SK-N-SH (cell line): ENCODE measurements around the gene C6orf15. TPM values are rescaled to one million over a fixed set of nuclear protein-coding genes. Genes with fewer than 3 reads are reported as not detected.

ENCODE experiments used
- CTCF ChIA-PET: fragments of 300-600, 350-600 bp; formaldehyde crosslinking; extraction: SDS; loops from one replicate; lab custom pipeline; 2021; lab: Yijun Ruan, JAX
- POLR2A ChIA-PET: fragments of 350-600 bp; sonication (Branson Sonifier 250); formaldehyde crosslinking; extraction: SDS; loops from one replicate; lab custom pipeline; 2020; ENCODE audit warnings: antibody characterized with exemption, inconsistent platforms; lab: Yijun Ruan, JAX
- DNase-seq: peaks from one replicate; pipeline ENCODE4 v3.0.0; 2012
- H2AFZ ChIP-seq: fragments of 200-600 bp; sonication (generic); 2 replicates; pipeline ENCODE4 v1.8.1; 2016; ENCODE audit warnings: antibody characterized with exemption, mild to moderate bottlenecking, low read depth
- H3F3A ChIP-seq: fragments of 200-600 bp; sonication (generic); replicated peaks from 2 replicates; pipeline ENCODE3; 2016; ENCODE audit warnings: antibody characterized with exemption, mild to moderate bottlenecking; ENCODE audit not compliant: insufficient read depth
- H3K27ac ChIP-seq, 2 experiments: fragments of 200-500 bp in 1 of 2; fragments of 200-600 bp in 1 of 2; sonication (Bioruptor generic) in 1 of 2; sonication (generic), shearing (Covaris generic) in 1 of 2; 2 replicates each; pipeline versions ENCODE4 v1.5.1 to v1.6.1; 2014 to 2016; ENCODE audit warnings: low read depth in 2 of 2, inconsistent platforms in 1 of 2, low read length in 1 of 2, mild to moderate bottlenecking in 1 of 2, mixed read lengths in 1 of 2
- H3K27me3 ChIP-seq: fragments of 200-600 bp; sonication (generic), shearing (Covaris generic); 2 replicates; pipeline ENCODE4 v1.6.1; 2016; ENCODE audit warnings: mixed run types; ENCODE audit not compliant: insufficient read depth
- H3K36me3 ChIP-seq, 2 experiments: fragments of 200-500 bp in 1 of 2; fragments of 200-600 bp in 1 of 2; sonication (Bioruptor generic) in 1 of 2; sonication (generic) in 1 of 2; replicated peaks in 1 of 2; 2 replicates each; pipeline versions ENCODE3 to v1.5.1; 2014 to 2016; ENCODE audit warnings: low read length in 1 of 2, mild to moderate bottlenecking in 1 of 2; ENCODE audit not compliant: insufficient read depth in 2 of 2, control insufficient read depth in 1 of 2
- H3K4me1 ChIP-seq, 2 experiments: fragments of 200-500 bp in 1 of 2; fragments of 200-600 bp in 1 of 2; sonication (Bioruptor generic) in 1 of 2; sonication (generic), shearing (Covaris generic) in 1 of 2; 2 replicates each; pipeline versions ENCODE4 v1.5.1 to v1.6.1; 2014 to 2016; ENCODE audit warnings: low read depth in 1 of 2, low read length in 1 of 2, mixed run types in 1 of 2; ENCODE audit not compliant: insufficient read depth in 2 of 2, control insufficient read depth in 1 of 2
- H3K4me2 ChIP-seq: fragments of 200-600 bp; sonication (generic), shearing (Covaris generic); 2 replicates; pipeline ENCODE4 v1.6.1; 2017; ENCODE audit warnings: mixed run types
- H3K4me3 ChIP-seq, 2 experiments: fragments of 200-500 bp in 1 of 2; fragments of 200-600 bp in 1 of 2; sonication (Bioruptor generic) in 1 of 2; sonication (generic), shearing (Covaris generic) in 1 of 2; 2 replicates each; pipeline versions ENCODE4 v1.5.1 to v1.8.1; 2014 to 2016; ENCODE audit warnings: low read depth in 2 of 2, inconsistent platforms in 1 of 2, low read length in 1 of 2, mild to moderate bottlenecking in 1 of 2, mixed read lengths in 1 of 2, moderate library complexity in 1 of 2
- H3K79me2 ChIP-seq: fragments of 200-600 bp; sonication (generic); 2 replicates; pipeline ENCODE4 v1.8.1; 2017; ENCODE audit warnings: mild to moderate bottlenecking; ENCODE audit not compliant: insufficient read depth
- H3K9ac ChIP-seq: fragments of 200-600 bp; sonication (generic); 2 replicates; pipeline ENCODE4 v1.6.1; 2017; ENCODE audit warnings: mixed run types
- H3K9me2 ChIP-seq: fragments of 200-600 bp; sonication (generic); 2 replicates; pipeline ENCODE4 v1.6.1; 2017; ENCODE audit warnings: mixed run types
- H3K9me3 ChIP-seq: fragments of 200-600 bp; sonication (generic); 2 replicates; pipeline ENCODE4 v1.6.1; 2017; ENCODE audit warnings: mixed run types, mild to moderate bottlenecking, moderate library complexity
- H4K20me1 ChIP-seq: fragments of 200-600 bp; sonication (generic); 2 replicates; pipeline ENCODE4 v1.6.1; 2017; ENCODE audit warnings: mild to moderate bottlenecking, mixed run types; ENCODE audit not compliant: insufficient read depth
- CHD2 ChIP-seq: fragments of 150-350 bp; IDR thresholded peaks from 2 replicates; pipeline ENCODE4 v1.6.1; 2018; ENCODE audit warnings: low read length; ENCODE audit not compliant: partially characterized antibody
- FOXJ3 ChIP-seq: sonication (generic); formaldehyde crosslinking; IDR thresholded peaks from 2 replicates; pipeline ENCODE4 v1.5.1; 2020; ENCODE audit warnings: mild to moderate bottlenecking, missing genetic modification reagents
- GATA2 ChIP-seq: sonication (generic); formaldehyde crosslinking; IDR thresholded peaks from 2 replicates; pipeline ENCODE4 v1.5.0; 2020; ENCODE audit warnings: mild to moderate bottlenecking, missing genetic modification reagents
- MEF2A ChIP-seq: IDR thresholded peaks from 2 replicates; pipeline ENCODE4 v1.4.0; 2012; ENCODE audit warnings: low read depth, borderline replicate concordance
- MXI1 ChIP-seq: IDR thresholded peaks from 2 replicates; pipeline ENCODE4 v1.6.1; 2012; ENCODE audit warnings: mild to moderate bottlenecking, low read depth, low read length, improper control_type of control experiment
- POLR2AphosphoS5 ChIP-seq: IDR thresholded peaks from 2 replicates; pipeline ENCODE4 v1.6.1; 2012; ENCODE audit warnings: low read depth, low read length
- RAD21 ChIP-seq: IDR thresholded peaks from 2 replicates; pipeline ENCODE4 v1.6.1; 2012; ENCODE audit warnings: mild to moderate bottlenecking, low read length
- RCOR1 ChIP-seq: fragments of 150-350 bp; IDR thresholded peaks from 2 replicates; pipeline ENCODE4 v1.6.1; 2017; ENCODE audit warnings: antibody characterized with exemption, low read length
- RFX5 ChIP-seq: IDR thresholded peaks from 2 replicates; pipeline ENCODE4 v1.6.1; 2012; ENCODE audit warnings: mild to moderate bottlenecking, improper control_type of control experiment, low read length
- RXRA ChIP-seq: IDR thresholded peaks from 2 replicates; pipeline ENCODE4 v1.4.0; 2012; ENCODE audit warnings: low read depth, mild to moderate bottlenecking, borderline replicate concordance
- TAF1 ChIP-seq: IDR thresholded peaks from 2 replicates; pipeline ENCODE4 v1.6.1; 2012; ENCODE audit warnings: low read depth, mild to moderate bottlenecking, low read length, moderate library complexity, borderline replicate concordance
- TCF12 ChIP-seq: IDR thresholded peaks from 2 replicates; pipeline ENCODE4 v1.4.0; 2012
- TEAD4 ChIP-seq: IDR thresholded peaks from 2 replicates; pipeline ENCODE4 v1.4.0; 2012; ENCODE audit warnings: mild to moderate bottlenecking, borderline replicate concordance; ENCODE audit not compliant: insufficient read depth
- USF2 ChIP-seq: fragments of 150-350 bp; IDR thresholded peaks from 2 replicates; pipeline ENCODE4 v1.6.1; 2017; ENCODE audit warnings: antibody characterized with exemption, low read length, low read depth, borderline replicate concordance
- ZBTB33 ChIP-seq: IDR thresholded peaks from 2 replicates; pipeline ENCODE4 v1.4.0; 2012; ENCODE audit warnings: low read depth, borderline replicate concordance
- WGBS: methylation state at CpG from one replicate; pipeline ENCODE4 v1.1.6; 2017; ENCODE audit warnings: low lambda C conversion rate; 5-methylcytosine and 5-hydroxymethylcytosine counted together
- polyA plus RNA-seq, 3 experiments: library from polyadenylated mRNA; depleted of rRNA; stranded (reverse); fragments of >200 nt; gene quantifications; 2 replicates each; pipeline ENCODE4 v1.2.3, GENCODE V29; 2012
- TF ChIP-seq, protein P1 (sequence below): fragments of 150-350 bp; IDR thresholded peaks from 2 replicates; pipeline ENCODE4 v1.6.1; 2016; ENCODE audit warnings: mild to moderate bottlenecking, low read depth, low read length
- TF ChIP-seq, protein P2 (sequence below): IDR thresholded peaks from 2 replicates; pipeline ENCODE4 v1.4.0; 2012; ENCODE audit warnings: low read depth
- TF ChIP-seq, protein P3 (sequence below): IDR thresholded peaks from 2 replicates; pipeline ENCODE4 v1.4.0; 2012; ENCODE audit warnings: low read depth, borderline replicate concordance
- TF ChIP-seq, protein P4 (sequence below): IDR thresholded peaks from 2 replicates; pipeline ENCODE4; 2012

C6orf15 gene
- polyA plus RNA-seq, 1 of the 3 experiments (the other 2 are of a cell fraction): not detected

- no peaks in the 10 kb centered on the region for H3K36me3 ChIP-seq
- CTCF ChIA-PET: interaction anchor here (0.9 to 2.4 kb wide), 3 partner anchors 9 to 42 kb away, joined by 3 to 11 read pairs (median 5); no protein-coding TSS in a partner anchor
- H4K20me1 ChIP-seq: no peaks in the 10 kb centered on the region
- no peaks in the 10 kb centered on the region for H3K9me3 ChIP-seq
- no peak overlapping the region for H3K4me3 ChIP-seq
- 73% methylated on average over 2 of the region's 2 CpGs for WGBS
- no peak for DNase-seq
- TF ChIP-seq CHD2: no peak
- no peak for TF ChIP-seq TAF1
- no peak for TF ChIP-seq RCOR1
- no peak for TF ChIP-seq RXRA
- TF ChIP-seq POLR2AphosphoS5: no peak
- no peaks in the 10 kb centered on the region for H3K79me2 ChIP-seq
- H3K27me3 ChIP-seq: no peaks in the 10 kb centered on the region; the same call in 1 of the 2 replicates
- no peaks in the 10 kb centered on the region for H3F3A ChIP-seq
- H2AFZ ChIP-seq: no peak overlapping the region
- POLR2A ChIA-PET: no interaction called here
- no peaks in the 10 kb centered on the region for H3K4me1 ChIP-seq
- H3K4me2 ChIP-seq: no peak overlapping the region
- no peaks in the 10 kb centered on the region for H3K9me2 ChIP-seq
- no peak overlapping the region for H3K9ac ChIP-seq
- no peak overlapping the region for H3K27ac ChIP-seq
Measured at GRCh38 chr6:31103136-31103535, 9.2 kb downstream of the C6orf15 start.

GRCh38 chr6:31098449-31098938 lies 13.9 kb downstream of the C6orf15 start:
- Histone ChIP-seq H3F3A (peaks cover under 1% of the 10 kb centered on the region), H3K4me3 (no peak overlapping the region), H2AFZ (no peak overlapping the region), H3K4me1 (peaks cover 8 to 13% of the 10 kb centered on the region in 2 experiments; a peak in 2 of 4 replicates), H3K79me2 (no peaks in the 10 kb centered on the region), H3K9me2 (no peaks in the 10 kb centered on the region), H3K27ac (no peak overlapping the region), H3K4me2 (no peak overlapping the region), H3K9ac (no peak overlapping the region), H3K27me3 (no peaks in the 10 kb centered on the region), H3K9me3 (no peaks in the 10 kb centered on the region), H3K36me3 (no peaks in the 10 kb centered on the region), H4K20me1 (no peaks in the 10 kb centered on the region)
- TF ChIP-seq RAD21 (no peak), RFX5 (no peak), TCF12 (no peak), ZBTB33 (no peak), GATA2 (no peak), MXI1 (no peak), TEAD4 (no peak), CHD2 (no peak), FOXJ3 (CRISPR knock-in tag) (no peak), USF2 (no peak), MEF2A (no peak)
- TF ChIP-seq, protein P1, sequence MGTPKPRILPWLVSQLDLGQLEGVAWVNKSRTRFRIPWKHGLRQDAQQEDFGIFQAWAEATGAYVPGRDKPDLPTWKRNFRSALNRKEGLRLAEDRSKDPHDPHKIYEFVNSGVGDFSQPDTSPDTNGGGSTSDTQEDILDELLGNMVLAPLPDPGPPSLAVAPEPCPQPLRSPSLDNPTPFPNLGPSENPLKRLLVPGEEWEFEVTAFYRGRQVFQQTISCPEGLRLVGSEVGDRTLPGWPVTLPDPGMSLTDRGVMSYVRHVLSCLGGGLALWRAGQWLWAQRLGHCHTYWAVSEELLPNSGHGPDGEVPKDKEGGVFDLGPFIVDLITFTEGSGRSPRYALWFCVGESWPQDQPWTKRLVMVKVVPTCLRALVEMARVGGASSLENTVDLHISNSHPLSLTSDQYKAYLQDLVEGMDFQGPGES: no peak
- TF ChIP-seq, protein P2, sequence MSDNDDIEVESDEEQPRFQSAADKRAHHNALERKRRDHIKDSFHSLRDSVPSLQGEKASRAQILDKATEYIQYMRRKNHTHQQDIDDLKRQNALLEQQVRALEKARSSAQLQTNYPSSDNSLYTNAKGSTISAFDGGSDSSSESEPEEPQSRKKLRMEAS: no peak
- TF ChIP-seq, protein P3, sequence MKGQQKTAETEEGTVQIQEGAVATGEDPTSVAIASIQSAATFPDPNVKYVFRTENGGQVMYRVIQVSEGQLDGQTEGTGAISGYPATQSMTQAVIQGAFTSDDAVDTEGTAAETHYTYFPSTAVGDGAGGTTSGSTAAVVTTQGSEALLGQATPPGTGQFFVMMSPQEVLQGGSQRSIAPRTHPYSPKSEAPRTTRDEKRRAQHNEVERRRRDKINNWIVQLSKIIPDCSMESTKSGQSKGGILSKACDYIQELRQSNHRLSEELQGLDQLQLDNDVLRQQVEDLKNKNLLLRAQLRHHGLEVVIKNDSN: no peak
- TF ChIP-seq, protein P4, sequence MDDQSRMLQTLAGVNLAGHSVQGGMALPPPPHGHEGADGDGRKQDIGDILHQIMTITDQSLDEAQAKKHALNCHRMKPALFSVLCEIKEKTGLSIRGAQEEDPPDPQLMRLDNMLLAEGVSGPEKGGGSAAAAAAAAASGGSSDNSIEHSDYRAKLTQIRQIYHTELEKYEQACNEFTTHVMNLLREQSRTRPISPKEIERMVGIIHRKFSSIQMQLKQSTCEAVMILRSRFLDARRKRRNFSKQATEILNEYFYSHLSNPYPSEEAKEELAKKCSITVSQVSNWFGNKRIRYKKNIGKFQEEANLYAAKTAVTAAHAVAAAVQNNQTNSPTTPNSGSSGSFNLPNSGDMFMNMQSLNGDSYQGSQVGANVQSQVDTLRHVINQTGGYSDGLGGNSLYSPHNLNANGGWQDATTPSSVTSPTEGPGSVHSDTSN: no peak
- WGBS: 79% methylated on average over 4 of the region's 4 CpGs
- no peak for DNase-seq
- ChIA-PET CTCF (interaction anchor here (0.7 kb wide), 1 partner anchor 11 kb away, joined by 3 read pairs; no protein-coding TSS in a partner anchor), POLR2A (no interaction called here)
